ENCODE measurements around the gene CCDC191.

DNA sequence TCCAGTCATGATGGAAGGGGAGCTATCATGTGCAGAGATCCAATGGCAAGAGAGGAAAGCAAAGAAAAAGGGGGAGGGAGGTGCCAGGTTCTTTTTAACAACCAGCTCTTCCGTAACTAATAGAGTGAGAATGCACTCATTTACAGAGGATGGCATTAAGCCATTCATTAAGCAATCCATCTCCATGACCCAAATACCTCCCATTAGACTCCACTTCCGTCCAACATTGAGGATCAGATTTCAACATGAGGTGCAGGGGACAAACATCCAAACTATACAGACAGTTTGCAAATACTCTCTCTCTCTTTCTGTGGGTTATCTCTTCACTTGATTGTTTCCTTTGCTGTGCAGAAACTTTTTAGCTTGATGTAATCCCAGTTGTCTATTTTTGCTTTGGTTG, 87.3 kb downstream of the CCDC191 start:
- TF ChIP-seq, protein P1, sequence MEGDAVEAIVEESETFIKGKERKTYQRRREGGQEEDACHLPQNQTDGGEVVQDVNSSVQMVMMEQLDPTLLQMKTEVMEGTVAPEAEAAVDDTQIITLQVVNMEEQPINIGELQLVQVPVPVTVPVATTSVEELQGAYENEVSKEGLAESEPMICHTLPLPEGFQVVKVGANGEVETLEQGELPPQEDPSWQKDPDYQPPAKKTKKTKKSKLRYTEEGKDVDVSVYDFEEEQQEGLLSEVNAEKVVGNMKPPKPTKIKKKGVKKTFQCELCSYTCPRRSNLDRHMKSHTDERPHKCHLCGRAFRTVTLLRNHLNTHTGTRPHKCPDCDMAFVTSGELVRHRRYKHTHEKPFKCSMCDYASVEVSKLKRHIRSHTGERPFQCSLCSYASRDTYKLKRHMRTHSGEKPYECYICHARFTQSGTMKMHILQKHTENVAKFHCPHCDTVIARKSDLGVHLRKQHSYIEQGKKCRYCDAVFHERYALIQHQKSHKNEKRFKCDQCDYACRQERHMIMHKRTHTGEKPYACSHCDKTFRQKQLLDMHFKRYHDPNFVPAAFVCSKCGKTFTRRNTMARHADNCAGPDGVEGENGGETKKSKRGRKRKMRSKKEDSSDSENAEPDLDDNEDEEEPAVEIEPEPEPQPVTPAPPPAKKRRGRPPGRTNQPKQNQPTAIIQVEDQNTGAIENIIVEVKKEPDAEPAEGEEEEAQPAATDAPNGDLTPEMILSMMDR (IDR thresholded peaks at IDR 0.05 in 4 of 5, conservative IDR thresholded peaks at IDR 0.05 in 1 of 5): no peak
- TF ChIP-seq POLR2A (IDR thresholded peaks at IDR 0.05): no peak

Data from gastrocnemius medialis (tissue), 4 donors.